Thyroid gland (tissue), 4 donors: Measurements from ENCODE around the gene SLC6A17. TPM values are rescaled to one million over a fixed set of nuclear protein-coding genes. Genes with fewer than 3 reads are reported as not detected.
A peak's percentile ranks its signal among the peaks of the same experiment; 100 is the strongest.

Source experiments
- DNase-seq, 2 donors: peaks; one replicate each; pipeline ENCODE4 v3.0.0-alpha.2; 2019
- H3K27ac ChIP-seq, 3 donors: fragments of 200-600 bp; sonication (generic); 1 replicate in 2 of 3; 2 replicates in 1 of 3; pipeline ENCODE4 v1.5.1; 2016 to 2019; ENCODE audit warnings: mild to moderate bottlenecking in 1 of 3, moderate library complexity in 1 of 3
- H3K27me3 ChIP-seq: fragments of 200-600 bp; sonication (generic); one replicate; pipeline ENCODE4 v1.5.1; 2019
- H3K36me3 ChIP-seq, 2 donors: fragments of 200-600 bp; sonication (generic); one replicate each; pipeline ENCODE4 v1.5.1; 2016 to 2019
- H3K4me1 ChIP-seq, 2 donors: fragments of 200-600 bp; sonication (generic); one replicate each; pipeline ENCODE4 v1.5.1; 2017 to 2019
- H3K4me3 ChIP-seq, 3 donors: fragments of 200-600 bp; sonication (generic); replicated peaks in 1 of 3; 1 replicate in 2 of 3; 2 replicates in 1 of 3; pipeline ENCODE4 v1.5.1; 2016; ENCODE audit warnings: mild to moderate bottlenecking in 1 of 3
- H3K9me3 ChIP-seq: fragments of 200-600 bp; sonication (generic); one replicate; pipeline ENCODE4 v1.5.1; 2017
- CTCF ChIP-seq, 6 experiments: fragments of 200-600 bp in 3 of 6; fragments of 450-650 bp in 3 of 6; sonication (generic) in 3 of 6; IDR thresholded peaks; one replicate each; pipeline ENCODE4 v1.5.1; 2016 to 2019; ENCODE audit warnings: antibody characterized with exemption in 6 of 6, mild to moderate bottlenecking in 2 of 6, inconsistent platforms in 1 of 6, moderate library complexity in 1 of 6
- POLR2A ChIP-seq, 2 donors: fragments of 450-650 bp; IDR thresholded peaks; one replicate each; pipeline ENCODE4 v1.6.1; 2017; ENCODE audit warnings: antibody characterized with exemption in 2 of 2, mild to moderate bottlenecking in 2 of 2, moderate library complexity in 1 of 2
- WGBS, 2 donors: methylation state at CpG; one replicate each; pipeline ENCODE4 v1.1.5; 2017; 5-methylcytosine and 5-hydroxymethylcytosine counted together
- intact Hi-C: fragments of 100-400 bp; cut with DNase I; formaldehyde crosslinking; loops from one replicate; pipeline ENCODE4 v1.15.1; 2023
- total RNA-seq, 4 donors: library from RNA; depleted of rRNA; stranded (reverse); fragments of >200 nt; gene quantifications; one replicate each; pipeline ENCODE4 v1.2.3, GENCODE V29; 2016

SLC6A17 gene
- under 1 TPM; under 0.01 to 0.49 (median 0.18) TPM for total RNA-seq

- H3K4me3 ChIP-seq = no peak within 1 kb of the TSS
- H3K4me1 ChIP-seq = peaks cover 0 to 11% of the 10 kb centered on the region in 2 donors
- WGBS, 2 donors = 0 to 1% methylated on average over 29 to 35 of the region's 104 CpGs
- TF ChIP-seq CTCF (IDR thresholded peaks at IDR 0.05) (peak in 1 of 6 experiments; percentile 12), POLR2A (IDR thresholded peaks at IDR 0.05) (no peak)
- H3K27ac ChIP-seq = no peak within 1 kb of the TSS
- no peaks in the 10 kb centered on the region for H3K36me3 ChIP-seq
- intact Hi-C loops = no loop called here
- DNase-seq = peak; percentile 19 to 25
- H3K27me3 ChIP-seq = no peaks in the 10 kb centered on the region
- no peaks in the 10 kb centered on the region for H3K9me3 ChIP-seq
These were observed at the start of gene SLC6A17 for GRCh38 chr1:110150330-110151174. Gene SLC6A17 (plus strand): TSS chr1:110150494. CDS start chr1:110166930, 16,436 bp downstream.

- TF ChIP-seq CTCF (IDR thresholded peaks at IDR 0.05) = no peak
- Histone ChIP-seq H3K27me3 (no peaks in the 10 kb centered on the region), H3K27ac (no peak overlapping the region), H3K4me3 (no peak overlapping the region), H3K36me3 (no peaks in the 10 kb centered on the region), H3K9me3 (no peaks in the 10 kb centered on the region), H3K4me1 (no peaks in the 10 kb centered on the region)
- intact Hi-C loops = loop anchor here (5.0 kb wide), 1 partner anchor 45 kb away; no protein-coding TSS in a partner anchor
- 40 to 79% methylated on average over 5 to 6 of the region's 7 CpGs for WGBS, 2 donors
- no peak for DNase-seq
These were observed 48.2 kb upstream of the SLC6A17 start for GRCh38 chr1:110102081-110102480.

GRCh38 chr1:110106013-110106941, 44.0 kb upstream of the SLC6A17 start:
- Histone ChIP-seq H3K9me3 (no peaks in the 10 kb centered on the region), H3K27ac (no peak overlapping the region), H3K4me1 (no peaks in the 10 kb centered on the region), H3K4me3 (no peak overlapping the region), H3K36me3 (no peaks in the 10 kb centered on the region), H3K27me3 (no peaks in the 10 kb centered on the region)
- 7 to 58% methylated on average over 3 to 5 of the region's 8 CpGs for WGBS, 2 donors
- intact Hi-C loops = no loop called here
- TF ChIP-seq CTCF (IDR thresholded peaks at IDR 0.05) = peak; percentile 65 to 95 (median 74)
- no peak for TF ChIP-seq POLR2A (IDR thresholded peaks at IDR 0.05)
- peak; percentile 58 to 61 for DNase-seq

- intact Hi-C loops = no loop called here
- Histone ChIP-seq H3K9me3 (no peaks in the 10 kb centered on the region), H3K4me1 (no peaks in the 10 kb centered on the region), H3K27me3 (no peaks in the 10 kb centered on the region), H3K36me3 (no peaks in the 10 kb centered on the region), H3K27ac (no peak overlapping the region), H3K4me3 (no peak overlapping the region)
- TF ChIP-seq CTCF (IDR thresholded peaks at IDR 0.05) (no peak), POLR2A (IDR thresholded peaks at IDR 0.05) (no peak)
- no peak for DNase-seq
- 66 to 74% methylated on average over 7 of the region's 7 CpGs for WGBS, 2 donors
These were observed 42.3 kb upstream of the SLC6A17 start for GRCh38 chr1:110107867-110108469.
